NCI-H2107 treated with DMSO at 0.1 percent for 48 hours (cell line): ENCODE data around the gene DDX25.

Source experiments
- DNase-seq: peaks from one replicate; lab custom pipeline; 2025; ENCODE audit not compliant: unreplicated experiment; lab: John Stamatoyannopoulos, UW

The DDX25 gene

GRCh38 chr11:125968354-125968753, 64.0 kb downstream of the DDX25 start:
- no peak for DNase-seq

GRCh38 chr11:125971618-125972017, 67.3 kb downstream of the DDX25 start:
- DNase-seq = no peak

DNA sequence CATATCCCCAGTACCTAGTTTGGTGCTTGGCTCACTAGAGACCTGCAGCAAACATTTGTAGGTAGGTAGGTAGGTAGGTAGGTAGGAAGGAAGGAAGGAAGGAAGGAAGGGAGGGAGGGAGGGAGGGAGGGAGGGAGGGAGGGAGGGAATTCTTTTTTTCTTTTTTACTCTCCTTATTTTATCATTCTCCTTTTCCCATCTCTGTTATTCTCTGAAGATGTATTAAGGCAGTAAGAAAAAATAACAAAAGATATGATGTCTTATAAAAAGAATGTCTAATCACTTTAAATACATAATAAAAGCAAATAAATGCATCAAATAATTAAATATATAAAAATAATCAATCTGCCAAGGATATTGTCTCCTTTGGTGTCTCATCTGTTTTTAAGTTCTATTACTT, 70.0 kb downstream of the DDX25 start:
- DNase-seq = no peak

GRCh38 chr11:125975634-125976033, 71.3 kb downstream of the DDX25 start:
- DNase-seq = no peak

DNA sequence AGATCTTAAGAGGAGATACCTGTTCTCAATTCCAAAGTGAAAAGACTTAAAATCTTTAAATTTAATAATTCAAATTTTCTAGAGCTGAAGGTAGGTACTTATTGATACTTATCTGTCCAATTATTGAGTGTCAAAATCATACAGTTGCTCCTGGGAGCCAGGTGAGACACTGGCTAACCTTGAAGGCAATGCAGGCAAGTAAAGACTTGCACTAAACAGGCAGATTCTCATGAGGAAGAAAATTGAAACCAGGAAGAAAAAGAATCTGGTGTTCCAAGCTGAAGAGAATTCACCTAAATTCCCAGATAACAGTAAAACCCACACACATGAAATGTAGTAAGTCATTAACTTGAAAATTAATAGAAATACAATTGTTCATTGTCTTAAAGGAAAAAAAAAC, 71.8 kb downstream of the DDX25 start:
- no peak for DNase-seq

- DNase-seq = no peak
Measured at GRCh38 chr11:125977333-125977732, 73.0 kb downstream of the DDX25 start.

GRCh38 chr11:125978181-125978716, 73.9 kb downstream of the DDX25 start:
- no peak for DNase-seq
